Measurements from ENCODE around the gene RPS19BP1.

RPS19BP1 gene

GRCh38 chr22:39488563-39489083 is 43.9 kb downstream of the RPS19BP1 start:
- no peak for DNase-seq

GRCh38 chr22:39487826-39488520 is 44.6 kb downstream of the RPS19BP1 start:
- DNase-seq: no peak

GRCh38 chr22:39486951-39487825 is 45.4 kb downstream of the RPS19BP1 start:
- DNase-seq: no peak

GRCh38 chr22:39482768-39483167 is 49.8 kb downstream of the RPS19BP1 start:
- DNase-seq: no peak

GRCh38 chr22:39481595-39481994 is 51.0 kb downstream of the RPS19BP1 start:
- DNase-seq: no peak

GRCh38 chr22:39481054-39481453 is 51.5 kb downstream of the RPS19BP1 start:
- no peak for DNase-seq

GRCh38 chr22:39480557-39480956 is 52.0 kb downstream of the RPS19BP1 start:
- DNase-seq: no peak

GRCh38 chr22:39479254-39479653 is 53.3 kb downstream of the RPS19BP1 start:
- DNase-seq: no peak

All from stimulated activated CD4-positive, alpha-beta T cell treated with anti-CD3 and anti-CD28 coated beads, Interleukin-2, amount 100 ng/mL, for 48 hours (primary cell).